IMR-90 (cell line): ENCODE measurements around the gene MUC20. TPM values are rescaled to one million over a fixed set of nuclear protein-coding genes. Genes with fewer than 3 reads are reported as not detected.
"Not testable (repeated sequence)": the region's sequence is repeated elsewhere in the genome, so short reads cannot be mapped to it uniquely, and the experiment has no call there.

Source experiments
- ATAC-seq: fragments of 200-7000 bp; cut with Tn5 transposase; 2 replicates; pipeline ENCODE4 v1.9.1; 2020; ENCODE audit warnings: low read depth, mild to moderate bottlenecking, moderate library complexity
- BruUV-seq: library from RNA; stranded (reverse); fragments of 400-500 nt; replicated peaks from 2 replicates; lab custom pipeline; 2021; lab: Mats Ljungman, UMichigan
- CTCF ChIA-PET: fragments of 300-600 bp; formaldehyde crosslinking; extraction: SDS; loops from one replicate; lab custom pipeline; 2021; ENCODE audit warnings: antibody characterized with exemption; lab: Yijun Ruan, JAX
- POLR2A ChIA-PET: fragments of 300-600 bp; sonication (Branson Sonifier 250); formaldehyde crosslinking; loops from one replicate; lab custom pipeline; 2022; ENCODE audit warnings: antibody characterized with exemption; ENCODE audit not compliant: unreplicated experiment; lab: Charles Lee
- DNase-seq: peaks from one replicate; pipeline ENCODE4 v3.0.0; 2013
- H2AFZ ChIP-seq: replicated peaks from 2 replicates; pipeline ENCODE3; 2013; ENCODE audit warnings: low read length, mild to moderate bottlenecking; ENCODE audit not compliant: poor library complexity
- H2AK5ac ChIP-seq: 2 replicates; pipeline ENCODE4 v1.6.1; 2013; ENCODE audit warnings: low read depth, low read length, inconsistent platforms
- H2AK9ac ChIP-seq: replicated peaks from 2 replicates; pipeline ENCODE3; 2013; ENCODE audit warnings: mild to moderate bottlenecking, low read depth, low read length, moderate library complexity; ENCODE audit not compliant: poor library complexity
- H2BK120ac ChIP-seq: 2 replicates; pipeline ENCODE4 v1.6.1; 2013; ENCODE audit warnings: low read depth, low read length, inconsistent platforms
- H2BK15ac ChIP-seq: 3 replicates; pipeline ENCODE4 v1.6.1; 2013; ENCODE audit warnings: low read depth, low read length, inconsistent platforms
- H2BK20ac ChIP-seq: 2 replicates; pipeline ENCODE4 v1.6.1; 2013; ENCODE audit warnings: low read depth, mild to moderate bottlenecking, inconsistent platforms, low read length, moderate library complexity
- H2BK5ac ChIP-seq: 2 replicates; pipeline ENCODE4 v1.6.1; 2013; ENCODE audit warnings: mild to moderate bottlenecking, low read depth, low read length, inconsistent platforms; ENCODE audit not compliant: poor library complexity, severe bottlenecking
- H3K14ac ChIP-seq: replicated peaks from 2 replicates; pipeline ENCODE4 v1.6.1; 2013; ENCODE audit warnings: low read depth, low read length, inconsistent platforms
- H3K18ac ChIP-seq: 2 replicates; pipeline ENCODE4 v1.6.1; 2013; ENCODE audit warnings: low read depth, low read length, control low read depth
- H3K23ac ChIP-seq: 2 replicates; pipeline ENCODE4 v1.6.1; 2013; ENCODE audit warnings: low read depth, low read length, inconsistent platforms
- H3K27ac ChIP-seq: 2 replicates; pipeline ENCODE4 v1.5.1; 2013; ENCODE audit warnings: mild to moderate bottlenecking, control low read depth, low read length; ENCODE audit not compliant: insufficient read depth
- H3K27me3 ChIP-seq: 2 replicates; pipeline ENCODE4 v1.6.1; 2013; ENCODE audit warnings: low read length; ENCODE audit not compliant: control insufficient read depth, insufficient read depth
- H3K36me3 ChIP-seq: 2 replicates; pipeline ENCODE4 v1.6.1; 2013; ENCODE audit warnings: low read length, mixed read lengths; ENCODE audit not compliant: control insufficient read depth, insufficient read depth
- H3K4ac ChIP-seq: 2 replicates; pipeline ENCODE4 v1.6.1; 2013; ENCODE audit warnings: low read depth, low read length, inconsistent platforms
- H3K4me1 ChIP-seq: 2 replicates; pipeline ENCODE4 v1.6.1; 2013; ENCODE audit warnings: low read length, mixed read lengths; ENCODE audit not compliant: control insufficient read depth, insufficient read depth
- H3K4me2 ChIP-seq: 2 replicates; pipeline ENCODE4 v1.6.1; 2013; ENCODE audit warnings: low read depth, mild to moderate bottlenecking, control low read depth, low read length, moderate library complexity
- H3K4me3 ChIP-seq: 2 replicates; pipeline ENCODE4 v1.5.1; 2013; ENCODE audit warnings: low read depth, mild to moderate bottlenecking, control low read depth, low read length, moderate library complexity; ENCODE audit not compliant: insufficient read depth
- H3K56ac ChIP-seq: 2 replicates; pipeline ENCODE4 v1.6.1; 2013; ENCODE audit warnings: low read length, inconsistent platforms; ENCODE audit not compliant: insufficient read depth; ENCODE audit errors: extremely low read depth
- H3K79me1 ChIP-seq, 2 experiments: 2 replicates each; pipeline ENCODE4 v1.6.1; 2013; ENCODE audit warnings: low read length in 2 of 2, inconsistent platforms in 1 of 2, low read depth in 1 of 2
- H3K9ac ChIP-seq: 2 replicates; pipeline ENCODE4 v1.6.1; 2013; ENCODE audit warnings: low read depth, low read length, control low read depth
- H3K9me1 ChIP-seq: 2 replicates; pipeline ENCODE4 v1.6.1; 2013; ENCODE audit warnings: low read length, inconsistent platforms; ENCODE audit not compliant: insufficient read depth
- H3K9me3 ChIP-seq: 2 replicates; pipeline ENCODE4 v1.6.1; 2013; ENCODE audit warnings: low read length; ENCODE audit not compliant: control insufficient read depth, insufficient read depth
- H4K20me1 ChIP-seq: 2 replicates; pipeline ENCODE4 v1.6.1; 2013; ENCODE audit warnings: low read length, inconsistent platforms; ENCODE audit not compliant: insufficient read depth
- H4K5ac ChIP-seq: 2 replicates; pipeline ENCODE4 v1.6.1; 2013; ENCODE audit warnings: mild to moderate bottlenecking, low read depth, low read length, control low read depth
- H4K8ac ChIP-seq, 2 experiments: 2 replicates each; pipeline ENCODE4 v1.6.1; 2013; ENCODE audit warnings: low read depth in 2 of 2, low read length in 2 of 2, control low read depth in 1 of 2, inconsistent platforms in 1 of 2
- H4K91ac ChIP-seq: 2 replicates; pipeline ENCODE4 v1.6.1; 2013; ENCODE audit warnings: low read depth, low read length, inconsistent platforms; ENCODE audit not compliant: insufficient read depth
- WGBS, 2 experiments: methylation state at CpG; one replicate each; pipeline versions ENCODE4 v1.1.5 to v1.1.7; 2013; ENCODE audit warnings: missing lambda C conversion rate in 2 of 2; ENCODE audit not compliant: insufficient read length in 1 of 2; ENCODE audit errors: extremely low coverage in 2 of 2; 5-methylcytosine and 5-hydroxymethylcytosine counted together
- dilution Hi-C: fragments of 300-500 bp; cut with HindIII; formaldehyde crosslinking; loops from one replicate; pipeline ENCODE4 v1.14.3; 2018; ENCODE audit warnings: low sequenced_read_pairs; ENCODE audit not compliant: unreplicated experiment
- in situ Hi-C: fragments of 300-500 bp; cut with MboI; formaldehyde crosslinking; loops from 3 replicates; pipeline ENCODE4 v1.14.3; 2019; ENCODE audit warnings: low sequenced_read_pairs, inconsistent platforms, mixed read lengths
- intact Hi-C: fragments of 100-400 bp; cut with micrococcal nuclease; formaldehyde crosslinking; loops from 2 replicates; pipeline ENCODE4 v1.10.0; 2022
- polyA plus RNA-seq, 3 experiments: library from polyadenylated mRNA; depleted of rRNA; stranded (reverse); fragments of >200 nt; gene quantifications; 2 replicates each; pipeline ENCODE4 v1.2.3, GENCODE V29; 2012; ENCODE audit warnings: low replicate concordance in 1 of 3
- total RNA-seq: library from RNA; depleted of rRNA; stranded (reverse); fragments of >200 nt; gene quantifications from 2 replicates; pipeline ENCODE4 v1.2.3, GENCODE V29; 2012

Gene MUC20
- total and polyA plus RNA-seq, 2 of the 4 experiments (the other 2 are of a cell fraction) = 0.12 TPM; not detected in 1

DNA sequence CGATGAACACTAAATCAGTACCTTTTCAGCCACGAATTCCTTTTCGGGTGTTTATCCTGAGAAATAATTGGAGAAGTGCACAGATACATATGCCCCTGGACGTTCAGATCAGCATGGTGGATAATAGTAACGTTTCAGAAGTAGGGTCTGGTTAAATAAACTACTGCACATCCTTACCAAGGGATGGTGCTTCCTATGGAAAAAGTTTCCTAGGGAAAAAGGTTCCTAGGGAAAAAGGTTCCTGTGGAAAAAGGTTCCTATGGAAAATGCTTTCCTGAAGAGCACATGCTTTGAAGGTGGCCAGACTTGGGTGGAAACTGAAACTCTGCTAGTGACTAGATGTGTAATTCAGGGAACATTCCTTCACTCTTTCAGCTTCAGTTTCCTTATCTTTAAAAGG lies 28.3 kb downstream of the MUC20 start:
- H2BK15ac ChIP-seq, H4K91ac ChIP-seq, CTCF ChIA-PET, H2BK20ac ChIP-seq, H2AK5ac ChIP-seq, H2AFZ ChIP-seq, BruUV-seq, H2BK120ac ChIP-seq, H3K4me3 ChIP-seq, H4K20me1 ChIP-seq, DNase-seq, H3K79me1 ChIP-seq, dilution Hi-C loops, ATAC-seq, POLR2A ChIA-PET, H3K9me1 ChIP-seq, H3K36me3 ChIP-seq, H3K27ac ChIP-seq, H2BK5ac ChIP-seq, H3K18ac ChIP-seq, H4K5ac ChIP-seq, H2AK9ac ChIP-seq, intact Hi-C loops, H3K9ac ChIP-seq, H3K14ac ChIP-seq, H3K9me3 ChIP-seq, H3K4me2 ChIP-seq, H3K4ac ChIP-seq, H3K23ac ChIP-seq, H3K4me1 ChIP-seq, H3K56ac ChIP-seq, H4K8ac ChIP-seq: not testable (repeated sequence)
- 100% methylated on average over 1 of the region's 5 CpGs; no CpG with 5 or more reads in 1 of the 2 experiments for WGBS, 2 experiments
- in situ Hi-C loops = loop anchor here (5.0 kb wide), 1 partner anchor 127 kb away; no protein-coding TSS in a partner anchor
- peaks cover 29% of the 10 kb centered on the region for H3K27me3 ChIP-seq
